HUES6 (cell line): Measurements from ENCODE around the gene CAPN14.

ENCODE experiments used
- H3K27ac ChIP-seq: 2 replicates; pipeline ENCODE4 v1.7.0; 2013; ENCODE audit warnings: low read depth, mild to moderate bottlenecking, low read length, inconsistent platforms
- H3K27me3 ChIP-seq: 2 replicates; pipeline ENCODE4 v1.6.1; 2013; ENCODE audit warnings: low read length; ENCODE audit not compliant: control insufficient read depth, insufficient read depth
- H3K36me3 ChIP-seq: 2 replicates; pipeline ENCODE4 v1.6.1; 2013; ENCODE audit warnings: low read length; ENCODE audit not compliant: control insufficient read depth, insufficient read depth
- H3K4me1 ChIP-seq: 2 replicates; pipeline ENCODE4 v1.6.1; 2013; ENCODE audit warnings: low read length; ENCODE audit not compliant: control insufficient read depth, insufficient read depth
- H3K4me3 ChIP-seq: 2 replicates; pipeline ENCODE4 v1.5.1; 2013; ENCODE audit warnings: low read depth, low read length
- H3K9ac ChIP-seq: one replicate; pipeline ENCODE4 v1.6.1; 2013; ENCODE audit warnings: mild to moderate bottlenecking, low read length
- H3K9me3 ChIP-seq: 2 replicates; pipeline ENCODE4 v1.6.1; 2013; ENCODE audit warnings: low read depth, low read length; ENCODE audit not compliant: control insufficient read depth, insufficient read depth

Gene CAPN14

GRCh38 chr2:31254237-31255203 lies 37.2 kb upstream of the CAPN14 start:
- no peak overlapping the region for H3K4me3 ChIP-seq
- H3K27me3 ChIP-seq = no peaks in the 10 kb centered on the region
- peaks cover 6% of the 10 kb centered on the region; the same call in 1 of the 2 replicates for H3K36me3 ChIP-seq
- H3K27ac ChIP-seq = no peak overlapping the region
- peaks cover 35% of the 10 kb centered on the region for H3K4me1 ChIP-seq
- H3K9me3 ChIP-seq = no peaks in the 10 kb centered on the region
- H3K9ac ChIP-seq = no peak overlapping the region

GRCh38 chr2:31253356-31254131 lies 36.2 kb upstream of the CAPN14 start:
- Histone ChIP-seq H3K27ac (no peak overlapping the region), H3K9me3 (no peaks in the 10 kb centered on the region), H3K36me3 (peaks cover 13% of the 10 kb centered on the region; the same call in 1 of the 2 replicates), H3K4me3 (no peak overlapping the region), H3K4me1 (peaks cover 35% of the 10 kb centered on the region), H3K27me3 (no peaks in the 10 kb centered on the region), H3K9ac (no peak overlapping the region)

- no peaks in the 10 kb centered on the region for H3K9me3 ChIP-seq
- H3K4me3 ChIP-seq = no peak overlapping the region
- H3K27ac ChIP-seq = no peak overlapping the region
- H3K9ac ChIP-seq = no peak overlapping the region
- peaks cover 19% of the 10 kb centered on the region for H3K4me1 ChIP-seq
- peaks cover 19% of the 10 kb centered on the region for H3K36me3 ChIP-seq
- H3K27me3 ChIP-seq = no peaks in the 10 kb centered on the region
Observed at GRCh38 chr2:31251851-31252250, 34.5 kb upstream of the CAPN14 start.

DNA sequence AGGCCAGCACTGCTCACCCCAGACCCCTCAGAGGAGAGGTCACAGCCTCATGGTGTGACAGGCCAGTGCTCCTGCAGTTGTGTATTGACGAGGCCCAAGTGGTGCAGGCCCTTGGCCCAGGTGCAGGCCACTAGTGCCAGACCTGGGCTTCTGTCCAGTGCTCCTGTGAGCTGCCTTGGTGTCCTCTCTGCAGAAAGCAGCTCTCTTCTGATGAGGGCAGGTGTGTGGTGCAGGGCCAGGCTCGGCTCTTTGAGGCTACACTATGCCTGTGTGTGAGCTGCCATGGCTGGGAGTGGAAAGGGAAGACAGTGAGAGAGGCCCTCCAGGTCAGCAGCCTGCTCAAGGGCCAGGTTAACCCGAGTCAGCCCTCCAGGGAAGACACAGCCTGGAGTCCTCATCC lies 33.7 kb upstream of the CAPN14 start:
- peaks cover 21% of the 10 kb centered on the region for H3K36me3 ChIP-seq
- H3K4me1 ChIP-seq = peaks cover 11% of the 10 kb centered on the region; the same call in 1 of the 2 replicates
- no peak overlapping the region for H3K4me3 ChIP-seq

DNA sequence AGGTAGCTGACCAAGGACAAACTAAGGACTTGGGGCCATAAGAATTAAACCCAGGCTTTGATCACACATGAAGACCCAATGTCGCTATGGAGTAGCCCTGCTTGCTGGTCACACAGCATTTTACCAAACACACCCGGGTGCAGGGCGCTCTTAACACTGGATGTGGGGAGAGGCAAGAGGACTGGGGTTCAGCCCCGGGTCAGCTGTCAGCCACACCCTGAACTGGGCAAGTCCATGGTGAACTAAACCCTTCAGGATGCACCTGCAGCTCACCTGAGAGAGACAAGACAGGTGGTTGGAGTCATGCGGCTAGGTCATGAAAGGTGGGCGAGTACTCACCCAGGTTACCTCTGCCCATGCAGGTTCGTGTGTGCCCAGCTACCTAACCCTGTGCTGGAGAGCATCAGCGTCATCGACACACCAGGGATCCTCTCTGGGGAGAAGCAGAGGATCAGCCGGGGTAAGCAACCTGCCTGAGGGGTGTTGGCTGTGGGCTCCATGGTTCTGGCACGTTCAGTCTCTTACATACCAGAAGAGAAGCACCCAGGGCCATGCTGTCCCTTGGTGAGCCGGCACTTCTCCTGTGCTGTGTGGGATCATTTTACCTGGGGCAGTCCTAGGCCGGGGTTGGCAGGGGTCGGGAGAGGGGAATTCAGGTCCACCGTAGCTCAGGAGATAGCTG lies 31.8 kb upstream of the CAPN14 start:
- no peak overlapping the region for H3K27ac ChIP-seq
- H3K9ac ChIP-seq = no peak overlapping the region
- H3K4me1 ChIP-seq = peaks cover 7% of the 10 kb centered on the region; the same call in 1 of the 2 replicates
- H3K9me3 ChIP-seq = no peaks in the 10 kb centered on the region
- no peak overlapping the region for H3K4me3 ChIP-seq
- no peaks in the 10 kb centered on the region for H3K27me3 ChIP-seq
- peaks cover 24% of the 10 kb centered on the region for H3K36me3 ChIP-seq

More for the DNA sequence above, 33.7 kb upstream of the CAPN14 start:
- Histone ChIP-seq H3K27me3 (no peaks in the 10 kb centered on the region), H3K9me3 (no peaks in the 10 kb centered on the region), H3K9ac (no peak overlapping the region), H3K27ac (no peak overlapping the region)

- Histone ChIP-seq H3K27me3 (no peaks in the 10 kb centered on the region), H3K4me3 (no peak overlapping the region), H3K36me3 (peaks cover 24% of the 10 kb centered on the region), H3K9ac (no peak overlapping the region), H3K27ac (no peak overlapping the region), H3K9me3 (no peaks in the 10 kb centered on the region), H3K4me1 (no peaks in the 10 kb centered on the region; the same call in 1 of the 2 replicates)
Observed at GRCh38 chr2:31248139-31248538, 30.8 kb upstream of the CAPN14 start.

- Histone ChIP-seq H3K9me3 (no peaks in the 10 kb centered on the region), H3K9ac (no peak overlapping the region), H3K27ac (no peak overlapping the region), H3K4me3 (no peak overlapping the region), H3K36me3 (peaks cover 24% of the 10 kb centered on the region), H3K27me3 (no peaks in the 10 kb centered on the region), H3K4me1 (no peaks in the 10 kb centered on the region; the same call in 1 of the 2 replicates)
Observed at GRCh38 chr2:31247711-31248110, 30.4 kb upstream of the CAPN14 start.

- no peak overlapping the region for H3K4me3 ChIP-seq
- no peak overlapping the region for H3K27ac ChIP-seq
- no peaks in the 10 kb centered on the region for H3K9me3 ChIP-seq
- peaks cover 24% of the 10 kb centered on the region for H3K36me3 ChIP-seq
- no peaks in the 10 kb centered on the region for H3K4me1 ChIP-seq
- H3K9ac ChIP-seq = no peak overlapping the region
- no peaks in the 10 kb centered on the region for H3K27me3 ChIP-seq
Observed at GRCh38 chr2:31246184-31246852, 29.0 kb upstream of the CAPN14 start.

- H3K4me1 ChIP-seq = no peaks in the 10 kb centered on the region; the same call in 1 of the 2 replicates
- H3K9ac ChIP-seq = no peak overlapping the region
- H3K4me3 ChIP-seq = no peak overlapping the region
- H3K9me3 ChIP-seq = no peaks in the 10 kb centered on the region
- H3K36me3 ChIP-seq = peaks cover 15% of the 10 kb centered on the region
- H3K27ac ChIP-seq = no peak overlapping the region
- H3K27me3 ChIP-seq = no peaks in the 10 kb centered on the region
Observed at GRCh38 chr2:31244101-31244500, 26.8 kb upstream of the CAPN14 start.

DNA sequence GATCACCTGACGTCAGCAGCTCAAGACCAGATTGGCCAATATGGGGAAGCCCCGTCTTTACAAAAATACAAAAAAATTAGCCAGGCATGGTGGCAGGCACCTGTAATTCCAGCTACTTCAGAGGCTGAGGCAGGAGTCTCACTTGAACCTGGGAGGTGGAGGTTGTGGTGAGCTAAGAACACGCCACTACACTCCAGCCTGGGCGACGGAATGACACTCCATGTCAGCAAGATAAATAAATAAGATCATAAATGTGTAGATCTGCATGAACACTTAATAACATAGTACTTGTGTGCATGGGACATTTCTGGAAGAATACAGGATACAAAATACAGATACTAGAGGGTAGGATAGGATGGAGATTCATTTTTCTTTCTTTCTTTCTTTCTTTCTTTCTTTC lies 25.7 kb upstream of the CAPN14 start:
- no peaks in the 10 kb centered on the region; the same call in 1 of the 2 replicates for H3K4me1 ChIP-seq
- H3K27ac ChIP-seq = no peak overlapping the region
- H3K9ac ChIP-seq = no peak overlapping the region
- peaks cover 7% of the 10 kb centered on the region; the same call in 1 of the 2 replicates for H3K36me3 ChIP-seq
- H3K9me3 ChIP-seq = no peaks in the 10 kb centered on the region
- no peak overlapping the region for H3K4me3 ChIP-seq
- H3K27me3 ChIP-seq = no peaks in the 10 kb centered on the region
